C4-2B (cell line): ENCODE results near the gene POLR2E.

ENCODE experiments used
- H3K27ac ChIP-seq: fragments of 450-650 bp; 2 replicates; pipeline ENCODE4 v1.5.1; 2017
- ZFX ChIP-seq: fragments of 450-650 bp; IDR thresholded peaks from 2 replicates; pipeline ENCODE4 v1.6.1; 2017
- TF ChIP-seq, protein P1 (sequence below): fragments of 450-650 bp; conservative IDR thresholded peaks from 2 replicates; pipeline ENCODE4 v1.5.1; 2017; ENCODE audit warnings: mild to moderate bottlenecking

Gene POLR2E

GRCh38 chr19:1106841-1107660 lies 11.9 kb upstream of the POLR2E start:
- TF ChIP-seq ZFX = no peak
- TF ChIP-seq, protein P1, sequence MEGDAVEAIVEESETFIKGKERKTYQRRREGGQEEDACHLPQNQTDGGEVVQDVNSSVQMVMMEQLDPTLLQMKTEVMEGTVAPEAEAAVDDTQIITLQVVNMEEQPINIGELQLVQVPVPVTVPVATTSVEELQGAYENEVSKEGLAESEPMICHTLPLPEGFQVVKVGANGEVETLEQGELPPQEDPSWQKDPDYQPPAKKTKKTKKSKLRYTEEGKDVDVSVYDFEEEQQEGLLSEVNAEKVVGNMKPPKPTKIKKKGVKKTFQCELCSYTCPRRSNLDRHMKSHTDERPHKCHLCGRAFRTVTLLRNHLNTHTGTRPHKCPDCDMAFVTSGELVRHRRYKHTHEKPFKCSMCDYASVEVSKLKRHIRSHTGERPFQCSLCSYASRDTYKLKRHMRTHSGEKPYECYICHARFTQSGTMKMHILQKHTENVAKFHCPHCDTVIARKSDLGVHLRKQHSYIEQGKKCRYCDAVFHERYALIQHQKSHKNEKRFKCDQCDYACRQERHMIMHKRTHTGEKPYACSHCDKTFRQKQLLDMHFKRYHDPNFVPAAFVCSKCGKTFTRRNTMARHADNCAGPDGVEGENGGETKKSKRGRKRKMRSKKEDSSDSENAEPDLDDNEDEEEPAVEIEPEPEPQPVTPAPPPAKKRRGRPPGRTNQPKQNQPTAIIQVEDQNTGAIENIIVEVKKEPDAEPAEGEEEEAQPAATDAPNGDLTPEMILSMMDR = no peak; the same call in 1 of the 2 replicates
- H3K27ac ChIP-seq = peak overlapping the region; percentile 90

DNA sequence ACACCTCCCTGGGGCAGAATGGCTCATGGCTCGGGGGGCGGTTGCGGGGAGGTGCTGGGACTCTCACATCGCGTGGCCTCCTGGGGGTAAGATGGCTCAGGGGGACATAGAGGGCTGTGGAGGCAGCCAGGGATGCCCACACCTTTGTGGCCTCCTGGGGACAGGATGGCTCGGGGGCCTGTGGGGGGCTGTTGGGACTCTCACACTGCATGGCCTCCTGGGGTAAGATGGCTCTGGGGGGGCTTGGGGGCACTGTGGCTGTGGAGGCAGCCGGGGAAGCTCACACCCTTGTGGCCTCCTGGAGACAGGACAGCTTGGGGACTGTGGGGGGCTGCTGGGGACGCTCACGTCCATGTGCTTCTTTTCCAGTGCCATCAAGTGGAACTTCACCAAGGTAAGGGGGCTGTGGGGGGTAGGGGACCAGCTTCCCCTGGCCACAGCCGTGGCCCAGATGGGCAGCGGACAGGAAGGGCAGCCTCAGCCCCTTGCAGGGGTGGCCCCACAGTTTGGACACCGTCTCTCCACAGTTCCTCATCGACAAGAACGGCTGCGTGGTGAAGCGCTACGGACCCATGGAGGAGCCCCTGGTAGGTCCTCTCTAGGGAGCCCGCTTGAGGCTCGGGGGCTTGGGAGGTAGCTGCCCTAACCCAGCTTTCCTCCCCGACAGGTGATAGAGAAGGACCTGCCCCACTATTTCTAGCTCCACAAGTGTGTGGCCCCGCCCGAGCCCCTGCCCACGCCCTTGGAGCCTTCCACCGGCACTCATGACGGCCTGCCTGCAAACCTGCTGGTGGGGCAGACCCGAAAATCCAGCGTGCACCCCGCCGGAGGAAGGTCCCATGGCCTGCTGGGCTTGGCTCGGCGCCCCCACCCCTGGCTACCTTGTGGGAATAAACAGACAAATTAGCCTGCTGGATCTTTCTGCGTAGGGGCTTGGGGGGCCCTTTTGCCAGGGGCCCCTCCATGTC lies 11.0 kb upstream of the POLR2E start:
- TF ChIP-seq ZFX = no peak
- TF ChIP-seq, protein P1 = no peak
- peak overlapping the region; percentile 90 for H3K27ac ChIP-seq

DNA sequence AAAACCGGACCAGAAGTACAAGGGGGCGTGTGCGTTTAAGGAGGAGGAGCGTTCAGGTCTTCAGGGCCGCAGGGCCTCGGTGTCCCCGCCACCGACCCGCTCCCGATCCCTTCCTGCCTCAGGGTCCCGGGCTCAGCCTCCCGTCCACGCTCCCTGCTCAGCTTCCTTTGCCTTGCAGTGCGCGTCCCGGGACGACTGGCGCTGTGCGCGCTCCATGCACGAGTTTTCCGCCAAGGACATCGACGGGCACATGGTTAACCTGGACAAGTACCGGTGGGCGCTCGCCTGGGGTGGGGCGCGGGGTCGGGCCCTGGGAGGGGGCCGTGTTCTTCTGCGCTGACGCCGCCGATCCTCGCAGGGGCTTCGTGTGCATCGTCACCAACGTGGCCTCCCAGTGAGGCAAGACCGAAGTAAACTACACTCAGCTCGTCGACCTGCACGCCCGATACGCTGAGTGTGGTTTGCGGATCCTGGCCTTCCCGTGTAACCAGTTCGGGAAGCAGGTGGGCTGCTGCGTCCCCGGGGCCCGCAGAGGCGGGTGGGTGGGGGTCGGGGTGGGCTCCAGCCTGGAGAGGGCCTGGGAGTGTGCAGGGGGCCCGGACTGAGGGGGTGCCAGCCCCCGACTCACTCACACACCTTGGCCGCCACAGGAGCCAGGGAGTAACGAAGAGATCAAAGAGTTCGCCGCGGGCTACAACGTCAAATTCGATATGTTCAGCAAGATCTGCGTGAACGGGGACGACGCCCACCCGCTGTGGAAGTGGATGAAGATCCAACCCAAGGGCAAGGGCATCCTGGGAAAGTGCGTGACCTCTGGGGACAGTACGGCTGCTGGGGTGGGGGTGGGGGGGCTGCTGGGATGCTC lies 10.1 kb upstream of the POLR2E start:
- H3K27ac ChIP-seq = peak overlapping the region; percentile 90
- TF ChIP-seq, protein P1 = no peak
- no peak for TF ChIP-seq ZFX

GRCh38 chr19:1104311-1105007 lies 9.3 kb upstream of the POLR2E start:
- TF ChIP-seq, protein P1 = no peak
- peak; percentile 71 for TF ChIP-seq ZFX
- H3K27ac ChIP-seq = peak overlapping the region; percentile 90

GRCh38 chr19:1103708-1104310 lies 8.6 kb upstream of the POLR2E start, which contains the start of gene GPX4:
Gene GPX4 (plus strand): TSS chr19:1103994. CDS start chr19:1104044, 50 bp downstream.
- peak; percentile 67; the same call in 1 of the 2 replicates for TF ChIP-seq ZFX
- TF ChIP-seq, protein P1 = no peak

DNA sequence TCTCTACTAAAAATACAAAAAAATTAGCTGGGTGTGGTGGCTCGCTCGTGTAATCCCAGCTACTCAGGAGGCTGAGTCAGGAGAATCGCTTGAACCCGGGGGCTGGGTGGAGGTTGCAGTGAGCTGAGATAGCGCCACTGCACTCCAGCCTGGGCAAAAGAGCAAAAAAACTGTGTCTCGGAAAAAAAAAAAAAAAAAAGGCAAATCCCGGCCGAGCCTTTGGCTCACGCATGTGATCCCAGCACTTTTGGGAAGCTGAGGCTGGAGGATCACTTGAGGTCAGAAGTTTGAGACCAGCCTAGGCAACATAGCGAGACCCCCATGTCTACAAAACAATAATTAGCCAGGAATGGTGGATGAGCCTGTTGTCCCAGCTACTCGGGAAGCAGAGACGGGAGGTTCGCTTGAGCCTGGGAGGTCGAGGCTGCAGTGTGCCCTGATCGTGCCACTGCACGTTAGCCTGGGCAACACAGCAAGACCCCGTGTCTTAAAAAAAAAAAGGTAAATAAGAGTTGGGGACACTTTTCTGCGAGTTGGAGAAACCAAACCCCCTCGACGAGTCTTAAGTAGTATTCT lies 8.0 kb upstream of the POLR2E start:
- TF ChIP-seq ZFX = no peak
- TF ChIP-seq, protein P1 = no peak
- peak overlapping the region; percentile 90 for H3K27ac ChIP-seq

More at GRCh38 chr19:1103708-1104310, 8.6 kb upstream of the POLR2E start, which contains the start of gene GPX4:
- H3K27ac ChIP-seq = peak within 1 kb of the TSS; percentile 90
